Breast epithelium (tissue), 4 donors: ENCODE results near the gene POLD1. TPM values are rescaled to one million over a fixed set of nuclear protein-coding genes. Genes with fewer than 3 reads are reported as not detected.

ENCODE experiments used
- DNase-seq, 2 donors: peaks; one replicate each; pipeline ENCODE4 v3.0.0-alpha.2; 2019; ENCODE audit warnings: low spot score in 2 of 2
- H3K27ac ChIP-seq, 2 donors: fragments of 200-600 bp; sonication (generic) in 1 of 2; one replicate each; pipeline ENCODE4 v1.5.1; 2016 to 2019; ENCODE audit warnings: mild to moderate bottlenecking in 1 of 2
- H3K27me3 ChIP-seq, 2 donors: fragments of 200-600 bp; sonication (generic) in 1 of 2; one replicate each; pipeline versions ENCODE4 v1.5.1 to v1.6.0; 2017 to 2019; ENCODE audit warnings: control low read depth in 1 of 2, mild to moderate bottlenecking in 1 of 2
- H3K36me3 ChIP-seq: fragments of 200-600 bp; one replicate; pipeline ENCODE4 v1.5.1; 2019
- H3K4me1 ChIP-seq, 2 donors: fragments of 200-600 bp; sonication (generic); one replicate each; pipeline ENCODE4 v1.5.1; 2016 to 2019; ENCODE audit warnings: control low read depth in 1 of 2
- H3K4me3 ChIP-seq, 3 donors: fragments of 200-600 bp; sonication (generic); 1 replicate in 2 of 3; 2 replicates in 1 of 3; pipeline ENCODE4 v1.5.1; 2016 to 2019; ENCODE audit warnings: mild to moderate bottlenecking in 3 of 3, moderate library complexity in 2 of 3
- H3K9me3 ChIP-seq, 2 donors: fragments of 200-600 bp; sonication (generic) in 1 of 2; one replicate each; pipeline ENCODE4 v1.5.1; 2016 to 2019; ENCODE audit warnings: control low read depth in 1 of 2
- CTCF ChIP-seq, 3 donors: fragments of 450-650 bp; IDR thresholded peaks; one replicate each; pipeline ENCODE4 v1.5.1; 2016 to 2017; ENCODE audit warnings: antibody characterized with exemption in 3 of 3, mild to moderate bottlenecking in 3 of 3, moderate library complexity in 3 of 3
- POLR2A ChIP-seq: fragments of 450-650 bp; IDR thresholded peaks from one replicate; pipeline ENCODE4 v1.6.1; 2016; ENCODE audit warnings: antibody characterized with exemption, mild to moderate bottlenecking, moderate library complexity
- POLR2AphosphoS5 ChIP-seq, 3 donors: sonication (generic); formaldehyde crosslinking; IDR thresholded peaks; one replicate each; pipeline ENCODE4 v1.6.1; 2017; ENCODE audit warnings: antibody characterized with exemption in 3 of 3
- intact Hi-C: fragments of 100-400 bp; cut with DNase I; formaldehyde crosslinking; loops from one replicate; pipeline ENCODE4 v1.15.1; 2023; ENCODE audit warnings: low total_unique reads
- total RNA-seq, 3 donors: library from RNA; depleted of rRNA; stranded (reverse); fragments of >200 nt; gene quantifications; one replicate each; pipeline ENCODE4 v1.1.0, GENCODE V29; 2016

Gene POLD1
- total RNA-seq, 3 donors from 2014 or later, result 13.8 to 17.3 (median 16.0) TPM

GRCh38 chr19:50419580-50420035 is 35.5 kb downstream of the POLD1 start:
- TF ChIP-seq POLR2AphosphoS5 (IDR thresholded peaks at IDR 0.05) (no peak), CTCF (IDR thresholded peaks at IDR 0.05) (no peak), POLR2A (no peak)
- H3K27me3 ChIP-seq, result peaks cover 5 to 44% of the 10 kb centered on the region in 2 donors
- H3K4me1 ChIP-seq, result no peaks in the 10 kb centered on the region
- no peak for DNase-seq
- no peaks in the 10 kb centered on the region for H3K9me3 ChIP-seq
- H3K27ac ChIP-seq, result no peak overlapping the region
- intact Hi-C loops, result no loop called here
- H3K4me3 ChIP-seq, result no peak overlapping the region
- H3K36me3 ChIP-seq, result no peaks in the 10 kb centered on the region

DNA sequence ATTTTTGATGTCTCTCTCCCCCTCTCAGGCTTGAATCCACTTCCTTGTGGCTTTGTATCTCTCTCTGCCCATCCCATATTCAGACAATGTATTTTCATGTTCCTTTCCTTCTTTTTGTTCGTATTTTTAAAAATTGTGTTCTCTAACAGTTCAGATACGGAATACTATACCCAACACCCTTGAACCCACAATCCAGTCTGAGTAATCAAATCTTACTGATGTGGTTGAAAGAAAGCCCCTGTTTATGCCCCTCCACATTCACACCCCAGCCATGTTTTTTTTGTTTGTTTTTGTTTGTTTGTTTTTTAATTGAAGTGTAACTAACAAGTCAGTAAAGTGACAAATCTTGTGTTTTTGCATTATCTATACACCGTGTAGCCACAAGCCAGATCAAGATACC is 36.0 kb downstream of the POLD1 start:
- peaks cover 5 to 44% of the 10 kb centered on the region in 2 donors for H3K27me3 ChIP-seq
- H3K4me3 ChIP-seq, result no peak overlapping the region
- no peaks in the 10 kb centered on the region for H3K4me1 ChIP-seq
- H3K36me3 ChIP-seq, result no peaks in the 10 kb centered on the region
- no peak for DNase-seq
- H3K9me3 ChIP-seq, result no peaks in the 10 kb centered on the region
- no peak for TF ChIP-seq CTCF (IDR thresholded peaks at IDR 0.05)
- TF ChIP-seq POLR2AphosphoS5 (IDR thresholded peaks at IDR 0.05), result no peak
- TF ChIP-seq POLR2A, result no peak
- intact Hi-C loops, result no loop called here
- H3K27ac ChIP-seq, result no peak overlapping the region

DNA sequence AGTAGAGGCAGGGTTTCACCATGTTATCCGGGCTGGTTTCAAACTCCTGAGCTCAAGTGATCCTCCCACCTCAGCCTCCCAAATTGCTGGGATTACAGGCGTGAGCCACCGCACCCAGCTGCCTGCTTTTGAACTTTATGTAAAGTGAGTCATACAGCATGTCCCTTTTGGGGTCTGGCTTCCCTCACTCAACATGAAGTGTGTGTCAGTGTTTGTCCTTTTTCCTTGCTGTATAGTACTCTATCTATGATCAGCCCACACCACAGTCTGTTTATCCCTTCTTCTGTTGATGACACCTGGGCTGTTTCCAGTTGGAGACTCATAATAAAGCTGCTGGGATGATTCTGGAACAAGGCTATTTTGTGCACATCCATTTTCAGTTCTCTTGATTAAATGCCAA is 36.7 kb downstream of the POLD1 start:
- Histone ChIP-seq H3K36me3 (no peaks in the 10 kb centered on the region), H3K9me3 (no peaks in the 10 kb centered on the region), H3K27me3 (peaks cover 5 to 44% of the 10 kb centered on the region in 2 donors), H3K4me1 (no peaks in the 10 kb centered on the region), H3K27ac (no peak overlapping the region), H3K4me3 (no peak overlapping the region)
- no peak for TF ChIP-seq POLR2AphosphoS5 (IDR thresholded peaks at IDR 0.05)
- TF ChIP-seq CTCF (IDR thresholded peaks at IDR 0.05), result no peak
- TF ChIP-seq POLR2A, result no peak
- no peak for DNase-seq
- intact Hi-C loops, result no loop called here

DNA sequence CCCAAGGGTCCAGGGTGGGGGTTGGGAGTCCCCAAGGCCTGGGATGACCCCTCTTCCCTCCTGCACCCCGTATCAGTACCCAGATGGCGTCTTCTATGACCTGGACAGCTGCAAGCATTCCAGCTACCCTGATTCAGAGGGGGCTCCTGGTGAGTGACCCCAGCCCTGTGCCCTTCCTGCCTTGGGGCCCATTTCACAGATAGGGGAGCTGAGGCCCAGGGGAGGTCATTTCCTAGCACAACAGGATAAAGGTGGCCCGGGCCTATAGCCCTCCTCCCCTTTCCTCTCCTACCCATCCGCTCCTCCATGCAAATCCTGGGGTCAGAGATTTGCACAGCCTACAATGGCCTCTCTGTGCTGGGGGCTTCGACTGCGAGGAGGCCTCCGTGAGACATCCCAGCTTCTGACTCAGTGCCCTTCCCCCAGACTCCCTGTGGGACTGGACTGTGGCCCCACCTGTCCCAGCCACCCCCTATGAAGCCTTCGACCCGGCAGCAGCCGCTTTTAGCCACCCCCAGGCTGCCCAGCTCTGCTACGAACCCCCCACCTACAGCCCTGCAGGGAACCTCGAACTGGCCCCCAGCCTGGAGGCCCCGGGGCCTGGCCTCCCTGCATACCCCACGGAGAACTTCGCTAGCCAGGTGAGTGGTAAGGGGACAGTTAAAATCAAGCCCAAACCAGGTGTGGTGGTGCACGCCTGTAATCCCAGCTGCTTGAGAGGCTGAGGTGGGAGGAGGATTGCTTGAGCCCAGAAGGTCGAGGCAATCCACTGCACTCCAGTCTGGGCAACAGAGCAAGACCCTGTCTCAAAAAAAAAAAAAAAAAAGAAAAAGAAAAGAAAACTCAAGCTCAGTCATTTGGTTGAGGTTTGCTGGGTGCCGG is 38.5 kb downstream of the POLD1 start:
- TF ChIP-seq POLR2AphosphoS5 (IDR thresholded peaks at IDR 0.05), result no peak
- no peak for TF ChIP-seq CTCF (IDR thresholded peaks at IDR 0.05)
- no peak for DNase-seq
- intact Hi-C loops, result no loop called here
- Histone ChIP-seq H3K27me3 (peaks cover 5 to 33% of the 10 kb centered on the region in 2 donors), H3K4me1 (no peaks in the 10 kb centered on the region), H3K36me3 (no peaks in the 10 kb centered on the region), H3K4me3 (no peak overlapping the region), H3K9me3 (no peaks in the 10 kb centered on the region), H3K27ac (no peak overlapping the region)
